BLaER1 treated with 17β-estradiol and CSF1 and Interleukin-3, amounts not matched to agents 10 nM and 100 nM (cell line): ENCODE data around the gene NMRAL1.
A peak's percentile ranks its signal among the peaks of the same experiment; 100 is the strongest.

Experiments used
- H3K27ac ChIP-seq, 11 experiments: shearing (Covaris generic); formaldehyde crosslinking; 2 replicates each; pipeline ENCODE4 v1.8.1; 2022
- H3K27me3 ChIP-seq, 11 experiments: shearing (Covaris generic); formaldehyde crosslinking; 2 replicates each; pipeline ENCODE4 v1.8.1; 2022
- H3K36me3 ChIP-seq, 11 experiments: shearing (Covaris generic); formaldehyde crosslinking; 2 replicates each; pipeline ENCODE4 v1.8.1; 2022
- H3K4me1 ChIP-seq, 10 experiments: shearing (Covaris generic); formaldehyde crosslinking; 2 replicates each; pipeline ENCODE4 v1.8.1; 2022
- H3K4me2 ChIP-seq, 11 experiments: shearing (Covaris generic); formaldehyde crosslinking; 2 replicates each; pipeline ENCODE4 v1.8.1; 2022
- H3K4me3 ChIP-seq, 10 experiments: shearing (Covaris generic); formaldehyde crosslinking; 2 replicates each; pipeline ENCODE4 v1.8.1; 2022
- H3K9ac ChIP-seq, 11 experiments: shearing (Covaris generic); formaldehyde crosslinking; 2 replicates each; pipeline ENCODE4 v1.8.1; 2022
- H3K9me3 ChIP-seq, 11 experiments: shearing (Covaris generic); formaldehyde crosslinking; replicated peaks in 1 of 11; 2 replicates each; pipeline ENCODE4 v1.8.1; 2022
- H4K20me1 ChIP-seq, 11 experiments: shearing (Covaris generic); formaldehyde crosslinking; 2 replicates each; pipeline ENCODE4 v1.8.1; 2022
- Cebpa-rat ChIP-seq, 11 experiments: shearing (Covaris generic); IDR thresholded peaks; 2 replicates each; pipeline ENCODE4 v1.8.1; 2022

The NMRAL1 gene

DNA sequence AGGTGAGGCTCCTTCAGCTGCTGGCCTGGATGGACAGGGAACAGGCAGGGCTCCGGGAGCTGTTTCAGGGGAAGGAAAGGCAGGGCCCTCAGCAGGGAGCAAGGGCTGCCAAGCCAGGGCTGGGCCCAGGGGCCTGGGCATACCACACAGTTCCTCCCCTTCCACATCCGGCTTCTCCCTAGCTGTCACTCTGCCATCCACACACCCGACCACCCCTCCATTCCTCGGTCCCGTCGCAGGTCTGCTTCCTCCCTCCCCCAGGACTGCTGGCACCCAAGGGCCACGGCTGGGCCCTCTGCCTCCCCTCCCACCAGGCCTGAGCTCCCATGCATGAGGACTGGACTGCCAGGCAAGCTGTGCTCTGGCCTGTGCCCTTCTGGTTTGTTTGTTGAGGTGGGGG is 40.2 kb upstream of the NMRAL1 start:
- Histone ChIP-seq H3K27ac (peak overlapping the region; percentile 18 to 88 (median 71); a peak in 21 of 22 replicates), H3K4me3 (peak overlapping the region in 7 of 10 experiments; percentile 18 to 46 (median 26); a peak in 9 of 20 replicates), H3K4me2 (peak overlapping the region; percentile 68 to 96 (median 85))

DNA sequence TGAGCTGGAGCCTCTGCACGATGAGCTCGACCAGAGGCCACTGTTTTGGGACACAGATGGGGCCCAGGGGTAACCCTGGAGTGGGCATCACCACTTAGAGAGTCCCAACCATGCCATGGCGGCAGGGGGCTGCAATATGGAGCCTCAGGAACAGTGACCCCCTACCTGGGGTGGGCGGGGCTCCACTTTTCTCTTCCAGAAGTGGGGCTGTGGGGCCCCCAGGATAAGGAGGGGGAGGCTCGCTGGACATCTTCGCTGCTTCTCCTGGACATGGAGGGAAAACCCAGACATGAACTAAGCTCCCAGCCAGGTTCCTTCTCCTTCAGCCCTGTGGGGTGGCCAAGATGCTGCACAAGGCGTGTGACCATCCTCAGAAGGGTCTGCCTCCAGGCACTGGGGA is 39.5 kb upstream of the NMRAL1 start:
- Histone ChIP-seq H3K9ac (peak overlapping the region; percentile 48 to 74 (median 67); a peak in 20 of 22 replicates), H3K4me2 (peak overlapping the region; percentile 68 to 96 (median 85)), H3K27ac (peak overlapping the region; percentile 18 to 88 (median 71); a peak in 17 of 22 replicates), H3K4me3 (peak overlapping the region in 4 of 10 experiments; percentile 3 to 46 (median 39); a peak in 3 of 20 replicates), H3K9me3 (no peaks in the 10 kb centered on the region), H3K4me1 (peaks cover 42 to 77% (median 61%) of the 10 kb centered on the region in 10 experiments), H3K36me3 (peaks cover 41 to 64% (median 52%) of the 10 kb centered on the region in 11 experiments), H3K27me3 (no peaks in the 10 kb centered on the region), H4K20me1 (peaks cover 0 to 100% (median 65%) of the 10 kb centered on the region in 11 experiments; a peak in 17 of 22 replicates)
- no peak for TF ChIP-seq Cebpa-rat (IDR thresholded peaks at IDR 0.05)

More for the DNA sequence above, 40.2 kb upstream of the NMRAL1 start:
- no peak for TF ChIP-seq Cebpa-rat (IDR thresholded peaks at IDR 0.05)
- Histone ChIP-seq H4K20me1 (peaks cover 0 to 100% (median 60%) of the 10 kb centered on the region in 11 experiments; a peak in 17 of 22 replicates), H3K9ac (peak overlapping the region; percentile 48 to 74 (median 67)), H3K36me3 (peaks cover 38 to 57% (median 45%) of the 10 kb centered on the region in 11 experiments), H3K9me3 (no peaks in the 10 kb centered on the region), H3K27me3 (no peaks in the 10 kb centered on the region), H3K4me1 (peaks cover 42 to 82% (median 61%) of the 10 kb centered on the region in 10 experiments)

DNA sequence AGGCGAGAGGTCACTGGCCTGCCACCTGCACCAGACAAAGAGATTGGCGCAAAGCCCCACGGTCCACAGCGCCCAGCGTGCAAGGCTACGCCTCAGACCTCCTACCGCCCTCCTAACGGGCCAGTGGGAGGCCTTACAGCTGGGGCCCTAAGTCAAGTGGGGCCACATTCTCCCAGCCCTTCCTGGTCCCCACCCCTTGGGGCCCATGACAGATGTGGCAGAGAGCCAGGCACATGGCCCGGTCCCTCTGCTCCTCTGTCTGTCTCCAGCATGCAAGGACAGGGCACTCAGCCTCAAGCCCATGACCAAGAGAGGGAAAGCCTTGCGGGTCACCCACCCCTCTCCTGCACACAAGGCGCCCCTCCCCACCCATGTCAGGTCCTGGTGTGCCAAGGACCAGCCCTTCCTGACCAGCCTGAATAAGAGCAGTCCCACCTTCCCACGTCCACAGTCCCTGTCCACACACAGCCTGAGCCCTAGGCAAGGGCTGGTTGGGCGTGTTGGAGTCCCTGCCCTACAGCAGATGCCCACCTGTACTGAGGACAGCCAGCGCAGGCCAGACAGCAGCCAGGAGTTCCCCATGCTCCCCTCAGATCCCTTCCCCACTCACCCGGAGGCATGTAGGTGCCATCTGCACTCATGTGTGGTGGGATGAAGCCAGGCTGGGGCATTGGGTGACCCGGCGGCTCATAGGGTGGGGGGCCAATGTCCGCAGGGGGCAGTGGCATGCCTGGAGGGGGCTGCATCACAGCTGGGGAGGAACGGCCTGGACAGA is 38.8 kb upstream of the NMRAL1 start:
- Histone ChIP-seq H3K36me3 (peaks cover 47 to 70% (median 58%) of the 10 kb centered on the region in 11 experiments), H3K27ac (peak overlapping the region in 4 of 11 experiments; percentile 21 to 88 (median 81); a peak in 5 of 22 replicates), H3K4me1 (peaks cover 42 to 76% (median 60%) of the 10 kb centered on the region in 10 experiments), H4K20me1 (peaks cover 0 to 100% (median 64%) of the 10 kb centered on the region in 11 experiments; a peak in 18 of 22 replicates), H3K9ac (peak overlapping the region in 7 of 11 experiments; percentile 60 to 74 (median 69); a peak in 7 of 22 replicates), H3K4me2 (peak overlapping the region; percentile 68 to 96 (median 85)), H3K9me3 (no peaks in the 10 kb centered on the region), H3K27me3 (no peaks in the 10 kb centered on the region), H3K4me3 (no peak overlapping the region; a peak in 1 of 20 replicates)
- no peak for TF ChIP-seq Cebpa-rat (IDR thresholded peaks at IDR 0.05)

DNA sequence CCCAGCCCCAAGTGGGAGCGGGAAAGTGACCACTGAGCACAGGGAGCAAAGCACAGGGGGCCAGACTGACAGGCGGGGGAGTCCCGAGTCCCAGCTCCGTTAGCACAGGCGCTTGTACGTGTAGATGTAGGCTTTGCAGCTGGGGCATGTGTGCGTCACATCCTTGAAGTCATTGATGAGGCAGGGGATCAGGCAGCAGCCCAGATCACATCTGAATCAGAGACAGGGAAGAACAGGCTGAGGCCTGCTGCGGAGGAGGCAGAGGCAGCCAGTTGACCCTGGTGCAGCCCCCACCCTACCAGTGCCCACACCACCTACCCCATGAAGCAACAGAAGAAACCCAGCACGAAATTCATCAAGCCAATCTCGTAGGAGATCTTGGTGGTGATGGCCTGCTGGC is 38.0 kb upstream of the NMRAL1 start:
- peaks cover 39 to 68% (median 52%) of the 10 kb centered on the region in 10 experiments for H3K4me1 ChIP-seq
- H3K4me2 ChIP-seq, result peak overlapping the region in 2 of 11 experiments; percentile 78 to 85; a peak in 4 of 22 replicates
- H3K27me3 ChIP-seq, result no peaks in the 10 kb centered on the region
- peak overlapping the region in 1 of 11 experiments; percentile 43; a peak in 2 of 22 replicates for H3K9ac ChIP-seq
- H3K4me3 ChIP-seq, result no peak overlapping the region
- peaks cover 55 to 76% (median 66%) of the 10 kb centered on the region in 11 experiments for H3K36me3 ChIP-seq
- peak overlapping the region in 1 of 11 experiments; percentile 35; a peak in 2 of 22 replicates for H3K27ac ChIP-seq
- peaks cover 5 to 100% (median 56%) of the 10 kb centered on the region in 11 experiments; a peak in 16 of 22 replicates for H4K20me1 ChIP-seq
- no peak for TF ChIP-seq Cebpa-rat (IDR thresholded peaks at IDR 0.05)
- H3K9me3 ChIP-seq, result no peaks in the 10 kb centered on the region

DNA sequence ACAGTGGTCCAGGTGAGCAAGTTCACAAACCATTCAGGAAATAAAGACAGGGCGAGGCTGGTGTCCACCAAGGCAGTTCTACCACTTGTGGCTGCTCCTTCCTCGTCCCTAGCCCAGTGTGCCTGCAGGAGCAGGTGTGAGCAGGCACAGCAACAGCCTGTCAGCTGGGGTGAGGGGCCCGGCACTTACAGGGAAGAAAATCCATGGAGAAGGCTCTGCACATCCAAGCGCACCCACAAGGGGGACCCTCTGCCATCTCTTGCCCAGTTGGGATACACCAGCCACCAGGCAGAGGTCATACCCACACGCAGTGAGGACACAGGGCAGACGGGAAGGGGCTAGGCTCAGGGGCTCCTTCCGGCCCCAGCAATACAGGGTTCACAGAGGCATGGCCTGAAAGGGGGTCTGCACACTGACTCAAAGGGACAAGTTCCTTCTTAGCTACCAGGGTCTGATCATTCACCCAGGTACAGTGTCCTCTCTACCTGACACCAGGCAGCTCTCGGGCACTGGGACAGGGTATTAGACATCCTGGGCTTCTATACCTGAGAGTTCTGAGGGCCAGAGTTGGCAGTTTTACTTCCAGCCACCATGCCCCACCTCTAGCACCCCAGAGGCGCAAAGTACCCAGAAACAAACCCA is 37.1 kb upstream of the NMRAL1 start:
- Histone ChIP-seq H4K20me1 (peaks cover 5 to 100% (median 56%) of the 10 kb centered on the region in 11 experiments; a peak in 15 of 22 replicates), H3K27me3 (no peaks in the 10 kb centered on the region), H3K27ac (peak overlapping the region in 1 of 11 experiments; percentile 35; a peak in 2 of 22 replicates), H3K4me3 (no peak overlapping the region), H3K9ac (peak overlapping the region in 7 of 11 experiments; percentile 16 to 46 (median 38); a peak in 5 of 22 replicates), H3K4me1 (peaks cover 30 to 61% (median 44%) of the 10 kb centered on the region in 10 experiments), H3K36me3 (peaks cover 63 to 81% (median 75%) of the 10 kb centered on the region in 11 experiments), H3K9me3 (no peaks in the 10 kb centered on the region), H3K4me2 (peak overlapping the region in 5 of 11 experiments; percentile 29 to 78 (median 56); a peak in 8 of 22 replicates)
- TF ChIP-seq Cebpa-rat (IDR thresholded peaks at IDR 0.05), result no peak

DNA sequence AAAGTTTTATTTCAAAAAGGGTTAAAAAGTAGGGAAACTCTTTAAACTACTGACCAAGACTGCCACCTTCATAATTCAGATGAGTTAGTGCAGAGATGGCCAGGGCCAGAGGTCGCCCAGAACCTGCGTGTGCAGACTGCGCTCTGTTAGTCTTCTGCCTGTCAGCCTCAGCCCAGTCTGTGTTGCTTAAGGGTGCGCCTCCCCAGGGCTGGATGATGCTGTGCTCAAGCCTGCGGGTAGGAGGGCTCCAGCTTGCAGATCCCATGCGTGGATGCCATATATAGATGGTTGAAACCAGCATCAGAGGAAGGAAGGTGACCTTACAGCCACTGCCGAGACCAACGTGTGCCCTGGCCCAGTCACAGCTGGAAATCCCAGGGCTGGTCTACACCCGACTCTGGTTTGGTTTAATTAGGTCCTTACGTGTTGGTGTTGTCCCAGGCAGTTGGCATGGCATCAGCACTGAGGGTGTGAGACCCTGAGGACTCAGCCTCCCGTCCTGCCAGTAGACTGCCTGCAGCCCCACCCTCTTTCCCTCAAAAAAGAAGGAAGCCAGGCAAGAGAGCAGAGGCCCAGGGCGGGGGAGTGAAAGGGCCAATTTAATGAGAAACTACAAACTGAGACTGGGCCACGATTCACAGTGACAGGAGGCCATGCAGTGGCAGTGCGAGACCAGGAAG is 36.5 kb upstream of the NMRAL1 start:
- no peak overlapping the region for H3K4me3 ChIP-seq
- peaks cover 27 to 61% (median 42%) of the 10 kb centered on the region in 10 experiments for H3K4me1 ChIP-seq
- H3K36me3 ChIP-seq, result peaks cover 66 to 87% (median 78%) of the 10 kb centered on the region in 11 experiments
- H3K27me3 ChIP-seq, result no peaks in the 10 kb centered on the region
- peak overlapping the region in 2 of 11 experiments; percentile 35 to 42; a peak in 3 of 22 replicates for H3K27ac ChIP-seq
- no peaks in the 10 kb centered on the region for H3K9me3 ChIP-seq
- H3K4me2 ChIP-seq, result peak overlapping the region in 5 of 11 experiments; percentile 29 to 78 (median 56); a peak in 8 of 22 replicates
- TF ChIP-seq Cebpa-rat (IDR thresholded peaks at IDR 0.05), result no peak
- peak overlapping the region in 8 of 11 experiments; percentile 16 to 46 (median 31); a peak in 8 of 22 replicates for H3K9ac ChIP-seq
- peaks cover 9 to 100% (median 61%) of the 10 kb centered on the region in 11 experiments for H4K20me1 ChIP-seq

DNA sequence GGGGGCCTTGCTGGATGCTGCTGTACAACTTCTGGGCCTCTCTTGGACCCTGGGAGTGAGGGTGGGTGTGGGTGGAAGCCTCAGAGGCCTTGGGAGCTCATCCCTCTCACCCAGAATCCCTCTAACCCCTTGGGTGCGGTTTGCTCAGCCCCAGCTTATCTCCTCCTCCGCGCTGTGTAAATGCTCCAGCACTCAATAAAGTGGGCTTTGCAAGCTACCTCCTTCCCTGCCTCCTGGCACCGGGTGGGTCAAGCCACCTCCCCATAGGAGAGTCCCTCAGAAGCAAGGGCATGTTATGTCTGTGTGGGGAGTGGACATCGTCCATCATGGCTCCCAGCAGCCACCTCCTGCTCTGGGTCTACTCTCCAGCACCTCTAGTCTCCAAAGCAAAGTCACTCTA is 35.7 kb upstream of the NMRAL1 start:
- H3K9ac ChIP-seq, result peak overlapping the region in 3 of 11 experiments; percentile 9 to 51 (median 33); a peak in 2 of 22 replicates
- peaks cover 27 to 61% (median 45%) of the 10 kb centered on the region in 10 experiments for H3K4me1 ChIP-seq
- H3K27ac ChIP-seq, result no peak overlapping the region
- peaks cover 72 to 92% (median 83%) of the 10 kb centered on the region in 11 experiments for H3K36me3 ChIP-seq
- peaks cover 16 to 100% (median 69%) of the 10 kb centered on the region in 11 experiments for H4K20me1 ChIP-seq
- no peak overlapping the region for H3K4me2 ChIP-seq
- no peak for TF ChIP-seq Cebpa-rat (IDR thresholded peaks at IDR 0.05)
- H3K4me3 ChIP-seq, result no peak overlapping the region
- H3K9me3 ChIP-seq, result no peaks in the 10 kb centered on the region
- H3K27me3 ChIP-seq, result no peaks in the 10 kb centered on the region

DNA sequence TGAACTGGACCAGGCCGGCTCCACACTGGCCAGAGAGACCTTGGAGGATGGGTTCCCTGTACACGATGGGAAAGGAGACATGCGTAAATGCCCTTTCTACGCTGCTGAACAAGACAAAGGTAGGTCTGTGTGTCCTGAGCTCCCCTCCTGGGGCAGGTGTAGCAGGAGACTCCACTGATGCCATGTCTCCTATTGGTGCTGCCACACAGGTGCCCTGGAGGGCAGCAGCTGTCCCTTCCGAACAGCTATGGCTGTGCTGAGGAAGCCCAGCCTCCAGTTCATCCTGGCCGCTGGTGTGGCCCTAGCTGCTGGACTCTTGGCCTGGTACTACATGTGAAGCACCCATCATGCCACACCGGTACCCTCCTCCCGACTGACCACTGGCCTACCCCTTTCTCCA is 35.0 kb upstream of the NMRAL1 start:
- Histone ChIP-seq H3K9ac (no peak overlapping the region; a peak in 1 of 22 replicates), H3K4me2 (no peak overlapping the region), H3K27ac (no peak overlapping the region), H3K4me1 (peaks cover 24 to 61% (median 43%) of the 10 kb centered on the region in 10 experiments), H3K4me3 (no peak overlapping the region), H3K36me3 (peaks cover 72 to 89% (median 83%) of the 10 kb centered on the region in 11 experiments), H3K27me3 (no peaks in the 10 kb centered on the region), H4K20me1 (peaks cover 23 to 100% (median 71%) of the 10 kb centered on the region in 11 experiments), H3K9me3 (no peaks in the 10 kb centered on the region)
- no peak for TF ChIP-seq Cebpa-rat (IDR thresholded peaks at IDR 0.05)
